H9 (cell line): ENCODE results near the gene FOXC2. TPM values are rescaled to one million over a fixed set of nuclear protein-coding genes. Genes with fewer than 3 reads are reported as not detected.

Experiments used
- DNase-seq: peaks from one replicate; pipeline ENCODE4 v3.0.0-alpha.2; 2017
- H2AFZ ChIP-seq: one replicate; pipeline ENCODE4 v1.6.1; 2013; ENCODE audit warnings: mild to moderate bottlenecking, low read length, control low read depth, moderate library complexity
- H2AK5ac ChIP-seq: 2 replicates; pipeline ENCODE4 v1.6.1; 2013; ENCODE audit warnings: low read length, control low read depth, mixed read lengths; ENCODE audit not compliant: insufficient read length
- H2BK120ac ChIP-seq: one replicate; pipeline ENCODE4 v1.6.1; 2013; ENCODE audit warnings: low read depth, mild to moderate bottlenecking, low read length, control low read depth, inconsistent platforms; ENCODE audit not compliant: poor library complexity, severe bottlenecking
- H2BK12ac ChIP-seq: 2 replicates; pipeline ENCODE4 v1.6.1; 2013; ENCODE audit warnings: low read length, control low read depth, mixed read lengths, low read depth; ENCODE audit not compliant: insufficient read length
- H2BK15ac ChIP-seq: 2 replicates; pipeline ENCODE4 v1.6.1; 2013; ENCODE audit warnings: low read depth, low read length, control low read depth
- H2BK20ac ChIP-seq: one replicate; pipeline ENCODE4 v1.6.1; 2013; ENCODE audit warnings: low read depth, mild to moderate bottlenecking, low read length, control low read depth, inconsistent platforms; ENCODE audit not compliant: poor library complexity, severe bottlenecking
- H2BK5ac ChIP-seq: 2 replicates; pipeline ENCODE4 v1.6.1; 2013; ENCODE audit warnings: low read length, control low read depth, mixed read lengths; ENCODE audit not compliant: insufficient read length
- H3K14ac ChIP-seq: 2 replicates; pipeline ENCODE4 v1.6.1; 2013; ENCODE audit warnings: low read length, control low read depth; ENCODE audit not compliant: insufficient read depth
- H3K18ac ChIP-seq: 2 replicates; pipeline ENCODE4 v1.6.1; 2013; ENCODE audit warnings: low read depth, mild to moderate bottlenecking, mixed read lengths, low read length, control low read depth; ENCODE audit not compliant: insufficient read length
- H3K23ac ChIP-seq: 2 replicates; pipeline ENCODE4 v1.6.1; 2013; ENCODE audit warnings: low read length, control low read depth, mixed read lengths, low read depth; ENCODE audit not compliant: insufficient read length
- H3K23me2 ChIP-seq: 2 replicates; pipeline ENCODE4 v1.6.1; 2013; ENCODE audit warnings: low read depth, mild to moderate bottlenecking, mixed read lengths, low read length, control low read depth; ENCODE audit not compliant: insufficient read length, poor library complexity, severe bottlenecking
- H3K27ac ChIP-seq: 2 replicates; pipeline ENCODE4 v1.5.1; 2013; ENCODE audit warnings: low read length, control low read depth, mixed read lengths, low read depth; ENCODE audit not compliant: insufficient read length
- H3K27me3 ChIP-seq: 2 replicates; pipeline ENCODE4 v1.6.1; 2013; ENCODE audit warnings: low read length, control low read depth, inconsistent platforms; ENCODE audit not compliant: insufficient read depth
- H3K4ac ChIP-seq: 2 replicates; pipeline ENCODE4 v1.6.1; 2013; ENCODE audit warnings: low read depth, mild to moderate bottlenecking, control low read depth, inconsistent platforms, low read length, moderate library complexity
- H3K4me1 ChIP-seq: 2 replicates; pipeline ENCODE4 v1.6.1; 2013; ENCODE audit warnings: low read length, control low read depth, inconsistent platforms; ENCODE audit not compliant: insufficient read depth
- H3K4me2 ChIP-seq: 2 replicates; pipeline ENCODE4 v1.6.1; 2013; ENCODE audit warnings: low read length, control low read depth, mixed read lengths; ENCODE audit not compliant: insufficient read length, insufficient read depth
- H3K56ac ChIP-seq: 2 replicates; pipeline ENCODE4 v1.6.1; 2013; ENCODE audit warnings: low read depth, mild to moderate bottlenecking, mixed read lengths, low read length, control low read depth; ENCODE audit not compliant: insufficient read length
- H3K79me1 ChIP-seq: 2 replicates; pipeline ENCODE4 v1.6.1; 2013; ENCODE audit warnings: low read depth, mild to moderate bottlenecking, moderate library complexity, low read length, control low read depth, inconsistent platforms; ENCODE audit not compliant: insufficient read depth, poor library complexity, severe bottlenecking
- H3K79me2 ChIP-seq: 2 replicates; pipeline ENCODE4 v1.6.1; 2013; ENCODE audit warnings: low read length, control low read depth, inconsistent platforms; ENCODE audit not compliant: insufficient read depth
- H3K9ac ChIP-seq: 2 replicates; pipeline ENCODE4 v1.6.1; 2013; ENCODE audit warnings: low read length, control low read depth, mixed read lengths; ENCODE audit not compliant: insufficient read length; ENCODE audit errors: extremely low read depth
- H3K9me3 ChIP-seq: one replicate; pipeline ENCODE4 v1.6.1; 2013; ENCODE audit warnings: low read depth, low read length, inconsistent platforms; ENCODE audit not compliant: control insufficient read depth
- H3T11ph ChIP-seq: one replicate; pipeline ENCODE4 v1.6.1; 2013; ENCODE audit warnings: mild to moderate bottlenecking, low read length, control low read depth, inconsistent platforms
- H4K20me1 ChIP-seq: one replicate; pipeline ENCODE4 v1.6.1; 2013; ENCODE audit not compliant: control insufficient read depth, insufficient read length, insufficient read depth
- H4K5ac ChIP-seq: 2 replicates; pipeline ENCODE4 v1.6.1; 2013; ENCODE audit warnings: low read depth, mild to moderate bottlenecking, mixed read lengths, low read length, control low read depth; ENCODE audit not compliant: insufficient read length
- H4K8ac ChIP-seq: replicated peaks from 2 replicates; pipeline ENCODE4 v1.6.1; 2013; ENCODE audit warnings: low read length, control low read depth, mixed read lengths, low read depth; ENCODE audit not compliant: insufficient read length
- H4K91ac ChIP-seq: 2 replicates; pipeline ENCODE4 v1.6.1; 2013; ENCODE audit warnings: low read depth, mild to moderate bottlenecking, moderate library complexity, mixed read lengths, low read length, control low read depth; ENCODE audit not compliant: insufficient read length
- H3K27ac Mint-ChIP-seq, 3 experiments: 2 replicates in 2 of 3; 3 replicates in 1 of 3; pipeline ENCODE4 v1.8.0; 2020 to 2021; ENCODE audit warnings: mixed read lengths in 3 of 3, mild to moderate bottlenecking in 1 of 3, moderate library complexity in 1 of 3
- H3K27me3 Mint-ChIP-seq: 2 replicates; pipeline ENCODE4 v1.8.0; 2021; ENCODE audit warnings: low read depth, mild to moderate bottlenecking, moderate library complexity, mixed read lengths
- H3K36me3 Mint-ChIP-seq, 3 experiments: 2 replicates in 2 of 3; 3 replicates in 1 of 3; pipeline ENCODE4 v1.8.0; 2020 to 2021; ENCODE audit warnings: low read depth in 3 of 3, mixed read lengths in 3 of 3; ENCODE audit not compliant: insufficient read depth in 1 of 3
- H3K4me1 Mint-ChIP-seq, 2 experiments: 2 replicates each; pipeline ENCODE4 v1.8.0; 2020; ENCODE audit warnings: mixed read lengths in 2 of 2
- H3K4me3 Mint-ChIP-seq, 2 experiments: 2 replicates in 1 of 2; 3 replicates in 1 of 2; pipeline ENCODE4 v1.8.0; 2020 to 2021; ENCODE audit warnings: mild to moderate bottlenecking in 2 of 2, mixed read lengths in 2 of 2, moderate library complexity in 1 of 2
- H3K9me3 Mint-ChIP-seq, 2 experiments: 2 replicates in 1 of 2; 3 replicates in 1 of 2; pipeline ENCODE4 v1.8.0; 2020; ENCODE audit warnings: mild to moderate bottlenecking in 2 of 2, mixed read lengths in 2 of 2, moderate library complexity in 1 of 2
- WGBS: extraction: QIAGEN DNeasy Blood & Tissue Kit; methylation state at CpG from one replicate; pipeline ENCODE4 v1.1.7; 2013; ENCODE audit warnings: missing lambda C conversion rate, low lambda C conversion rate, mixed read lengths; ENCODE audit not compliant: insufficient read length; ENCODE audit errors: extremely low coverage; 5-methylcytosine and 5-hydroxymethylcytosine counted together
- total RNA-seq: library from RNA; stranded (reverse); gene quantifications from 2 replicates; pipeline ENCODE4 v1.2.1, GENCODE V29; 2021
- TF ChIP-seq, protein P1 (sequence below): fragments of 200-600 bp; sonication (generic); conservative IDR thresholded peaks from 3 replicates; pipeline ENCODE4 v1.8.0; 2021; ENCODE audit warnings: antibody characterized with exemption, mild to moderate bottlenecking

FOXC2 gene
- total RNA-seq, 1 experiment from 2014 or later: not detected

DNA sequence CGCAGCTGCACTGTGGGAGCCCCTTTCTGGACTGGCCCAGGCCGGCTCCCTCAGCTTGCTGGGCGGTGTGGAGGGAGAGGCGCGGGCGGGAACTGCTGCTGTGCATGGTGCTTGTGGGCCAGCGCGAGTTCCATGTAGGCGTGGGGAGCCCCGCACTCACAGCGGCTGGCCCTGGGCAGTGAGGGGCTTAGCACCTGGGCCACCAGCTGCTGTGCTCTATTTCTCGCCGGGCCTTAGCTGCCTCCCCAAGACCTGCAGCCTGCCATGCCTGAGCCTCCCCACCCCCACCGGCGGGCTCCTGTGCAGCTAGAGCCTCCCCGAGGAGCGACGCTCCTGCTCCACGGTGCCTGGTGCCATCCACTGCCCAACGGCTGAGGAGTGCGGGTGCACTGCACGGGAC is 13.3 kb upstream of the FOXC2 start:
- Histone ChIP-seq H3K18ac (no peak overlapping the region), H3K27ac (no peak overlapping the region), H3K4me2 (no peak overlapping the region), H2AFZ (no peak overlapping the region), H3K23me2 (peaks cover 6% of the 10 kb centered on the region), H2BK15ac (no peak overlapping the region), H3K27me3 (no peaks in the 10 kb centered on the region), H2BK5ac (no peak overlapping the region), H3K9me3 (no peaks in the 10 kb centered on the region), H4K20me1 (no peaks in the 10 kb centered on the region), H4K91ac (no peak overlapping the region), H3K23ac (no peak overlapping the region), H3K79me2 (no peaks in the 10 kb centered on the region), H3T11ph (no peak overlapping the region), H3K4ac (no peak overlapping the region), H4K5ac (no peak overlapping the region), H2BK20ac (no peak overlapping the region), H4K8ac (no peak overlapping the region), H3K14ac (no peak overlapping the region), H2BK12ac (no peak overlapping the region), H3K4me1 (no peaks in the 10 kb centered on the region), H2BK120ac (no peak overlapping the region), H3K56ac (no peak overlapping the region), H3K79me1 (no peaks in the 10 kb centered on the region), H2AK5ac (no peak overlapping the region), H3K9ac (no peak overlapping the region)
- TF ChIP-seq, protein P1, sequence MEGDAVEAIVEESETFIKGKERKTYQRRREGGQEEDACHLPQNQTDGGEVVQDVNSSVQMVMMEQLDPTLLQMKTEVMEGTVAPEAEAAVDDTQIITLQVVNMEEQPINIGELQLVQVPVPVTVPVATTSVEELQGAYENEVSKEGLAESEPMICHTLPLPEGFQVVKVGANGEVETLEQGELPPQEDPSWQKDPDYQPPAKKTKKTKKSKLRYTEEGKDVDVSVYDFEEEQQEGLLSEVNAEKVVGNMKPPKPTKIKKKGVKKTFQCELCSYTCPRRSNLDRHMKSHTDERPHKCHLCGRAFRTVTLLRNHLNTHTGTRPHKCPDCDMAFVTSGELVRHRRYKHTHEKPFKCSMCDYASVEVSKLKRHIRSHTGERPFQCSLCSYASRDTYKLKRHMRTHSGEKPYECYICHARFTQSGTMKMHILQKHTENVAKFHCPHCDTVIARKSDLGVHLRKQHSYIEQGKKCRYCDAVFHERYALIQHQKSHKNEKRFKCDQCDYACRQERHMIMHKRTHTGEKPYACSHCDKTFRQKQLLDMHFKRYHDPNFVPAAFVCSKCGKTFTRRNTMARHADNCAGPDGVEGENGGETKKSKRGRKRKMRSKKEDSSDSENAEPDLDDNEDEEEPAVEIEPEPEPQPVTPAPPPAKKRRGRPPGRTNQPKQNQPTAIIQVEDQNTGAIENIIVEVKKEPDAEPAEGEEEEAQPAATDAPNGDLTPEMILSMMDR: no peak
- no peak overlapping the region for H3K27ac Mint-ChIP-seq
- H3K4me1 Mint-ChIP-seq: peaks cover 0 to 11% of the 10 kb centered on the region in 2 experiments; a peak in 2 of 4 replicates
- H3K4me3 Mint-ChIP-seq: no peak overlapping the region
- DNase-seq: no peak
- H3K9me3 Mint-ChIP-seq: no peaks in the 10 kb centered on the region; a peak in 1 of 5 replicates
- H3K36me3 Mint-ChIP-seq: no peaks in the 10 kb centered on the region
- no peaks in the 10 kb centered on the region; the same call in none of the 2 replicates for H3K27me3 Mint-ChIP-seq
- no CpG with 5 or more reads among the region's 22 CpGs for WGBS
